Panc1 (cell line): ENCODE measurements around the gene C22orf39.

Experiments
- CTCF ChIP-seq: fragments of 450-650 bp; IDR thresholded peaks from 2 replicates; pipeline ENCODE4 v1.5.1; 2017; ENCODE audit warnings: mild to moderate bottlenecking
- POLR2AphosphoS5 ChIP-seq: IDR thresholded peaks from 2 replicates; pipeline ENCODE4 v1.6.1; 2012; ENCODE audit warnings: mild to moderate bottlenecking, low read depth, low read length, moderate library complexity
- REST ChIP-seq, 2 experiments: IDR thresholded peaks; 2 replicates each; pipeline ENCODE4 v1.6.1; 2011 to 2012; ENCODE audit warnings: low read depth in 2 of 2, control low read depth in 1 of 2, low read length in 1 of 2, mild to moderate bottlenecking in 1 of 2, moderate library complexity in 1 of 2; ENCODE audit not compliant: insufficient read depth in 1 of 2
- SIN3A ChIP-seq: IDR thresholded peaks from 2 replicates; pipeline ENCODE4 v1.6.1; 2012; ENCODE audit warnings: low read depth, mild to moderate bottlenecking, low read length, moderate library complexity, borderline replicate concordance; ENCODE audit not compliant: insufficient read depth

GRCh38 chr22:19442166-19442565, 5.3 kb downstream of the C22orf39 start:
- TF ChIP-seq CTCF (no peak), REST (IDR thresholded peaks at IDR 0.05; ENCODE audit: insufficient read depth in 1 of 2, low read depth in 2 of 2, low read length in 1 of 2) (no peak), POLR2AphosphoS5 (no peak), SIN3A (no peak)
